IPS-18c (cell line): ENCODE data around the gene SEC24D.
"Not testable (repeated sequence)": the region's sequence is repeated elsewhere in the genome, so short reads cannot be mapped to it uniquely, and the experiment has no call there.

ENCODE experiments used
- H3K4me3 ChIP-seq: 2 replicates; pipeline ENCODE4 v1.7.0; 2013; ENCODE audit warnings: low read depth, mild to moderate bottlenecking, low read length, moderate library complexity; ENCODE audit not compliant: insufficient read depth
- H3K9me3 ChIP-seq: one replicate; pipeline ENCODE4 v1.6.1; 2013; ENCODE audit warnings: mild to moderate bottlenecking, low read length, moderate library complexity; ENCODE audit not compliant: control insufficient read depth, insufficient read depth

SEC24D gene

GRCh38 chr4:118835571-118836300 is at the start of gene SEC24D:
Gene SEC24D (minus strand): TSS chr4:118836126. CDS start chr4:118833696, 2,430 bp downstream.
- peak within 1 kb of the TSS; percentile 85 for H3K4me3 ChIP-seq
- no peaks in the 10 kb centered on the region for H3K9me3 ChIP-seq

- Histone ChIP-seq H3K9me3 (no peaks in the 10 kb centered on the region), H3K4me3 (no peak overlapping the region)
These were observed 48.8 kb upstream of the SEC24D start for GRCh38 chr4:118884716-118885115.

GRCh38 chr4:118883861-118884260 is 47.9 kb upstream of the SEC24D start:
- Histone ChIP-seq H3K9me3 (no peaks in the 10 kb centered on the region), H3K4me3 (no peak overlapping the region)

GRCh38 chr4:118881512-118882146 is 45.7 kb upstream of the SEC24D start:
- Histone ChIP-seq H3K4me3 (no peak overlapping the region), H3K9me3 (no peaks in the 10 kb centered on the region)

GRCh38 chr4:118879409-118879808 is 43.5 kb upstream of the SEC24D start:
- H3K4me3 ChIP-seq, result no peak overlapping the region

GRCh38 chr4:118878507-118878906 is 42.6 kb upstream of the SEC24D start:
- H3K4me3 ChIP-seq, H3K9me3 ChIP-seq: not testable (repeated sequence)

More at GRCh38 chr4:118879409-118879808, 43.5 kb upstream of the SEC24D start:
- no peaks in the 10 kb centered on the region for H3K9me3 ChIP-seq

GRCh38 chr4:118877797-118878196 is 41.9 kb upstream of the SEC24D start:
- H3K4me3 ChIP-seq, result no peak overlapping the region
- H3K9me3 ChIP-seq, result no peaks in the 10 kb centered on the region

- H3K9me3 ChIP-seq, result no peaks in the 10 kb centered on the region
- no peak overlapping the region for H3K4me3 ChIP-seq
These were observed 36.3 kb upstream of the SEC24D start for GRCh38 chr4:118872181-118872580.

- H3K9me3 ChIP-seq, result no peaks in the 10 kb centered on the region
- no peak overlapping the region for H3K4me3 ChIP-seq
These were observed 33.9 kb upstream of the SEC24D start for GRCh38 chr4:118869808-118870342.

- no peak overlapping the region for H3K4me3 ChIP-seq
- no peaks in the 10 kb centered on the region for H3K9me3 ChIP-seq
These were observed 31.6 kb upstream of the SEC24D start for GRCh38 chr4:118867311-118868067.

GRCh38 chr4:118866442-118866841 is 30.5 kb upstream of the SEC24D start:
- H3K9me3 ChIP-seq, result no peaks in the 10 kb centered on the region

GRCh38 chr4:118865091-118865708 is 29.3 kb upstream of the SEC24D start:
- Histone ChIP-seq H3K4me3 (no peak overlapping the region), H3K9me3 (no peaks in the 10 kb centered on the region)

More at GRCh38 chr4:118866442-118866841, 30.5 kb upstream of the SEC24D start:
- no peak overlapping the region for H3K4me3 ChIP-seq

- no peaks in the 10 kb centered on the region for H3K9me3 ChIP-seq
- H3K4me3 ChIP-seq, result no peak overlapping the region
These were observed 22.9 kb upstream of the SEC24D start for GRCh38 chr4:118858779-118859178.

GRCh38 chr4:118857760-118858159 is 21.8 kb upstream of the SEC24D start:
- Histone ChIP-seq H3K4me3 (no peak overlapping the region), H3K9me3 (no peaks in the 10 kb centered on the region)

- Histone ChIP-seq H3K4me3 (peak overlapping the region; percentile 28; the same call in 1 of the 2 replicates), H3K9me3 (no peaks in the 10 kb centered on the region)
These were observed 14.7 kb upstream of the SEC24D start for GRCh38 chr4:118850488-118851173.

- Histone ChIP-seq H3K4me3 (no peak overlapping the region; the same call in 1 of the 2 replicates), H3K9me3 (no peaks in the 10 kb centered on the region)
These were observed 14.1 kb upstream of the SEC24D start for GRCh38 chr4:118849867-118850487.
